GM06990 (cell line): ENCODE measurements around the gene NSD2.
"Not testable (repeated sequence)": the region's sequence is repeated elsewhere in the genome, so short reads cannot be mapped to it uniquely, and the experiment has no call there.

Experiments used
- DNase-seq: peaks from one replicate; pipeline ENCODE4 v3.0.0-alpha.2; 2011; ENCODE audit not compliant: insufficient read length; ENCODE audit errors: extremely low read depth
- H3K27me3 ChIP-seq: replicated peaks from 2 replicates; pipeline ENCODE4 v1.6.0; 2011; ENCODE audit warnings: low read length; ENCODE audit not compliant: control insufficient read depth, insufficient read depth
- H3K36me3 ChIP-seq: 2 replicates; pipeline ENCODE4 v1.5.1; 2011; ENCODE audit warnings: low read length; ENCODE audit not compliant: control insufficient read depth, insufficient read depth
- H3K4me3 ChIP-seq: replicated peaks from 2 replicates; pipeline ENCODE4 v1.5.1; 2011; ENCODE audit warnings: low read depth, mild to moderate bottlenecking, control low read depth, low read length
- TF ChIP-seq, protein P1 (sequence below): IDR thresholded peaks from 2 replicates; pipeline ENCODE4 v1.5.1; 2011; ENCODE audit warnings: low read length, control low read depth, mild to moderate bottlenecking, inconsistent platforms; ENCODE audit not compliant: insufficient read depth, poor library complexity, severe bottlenecking

The NSD2 gene

DNA sequence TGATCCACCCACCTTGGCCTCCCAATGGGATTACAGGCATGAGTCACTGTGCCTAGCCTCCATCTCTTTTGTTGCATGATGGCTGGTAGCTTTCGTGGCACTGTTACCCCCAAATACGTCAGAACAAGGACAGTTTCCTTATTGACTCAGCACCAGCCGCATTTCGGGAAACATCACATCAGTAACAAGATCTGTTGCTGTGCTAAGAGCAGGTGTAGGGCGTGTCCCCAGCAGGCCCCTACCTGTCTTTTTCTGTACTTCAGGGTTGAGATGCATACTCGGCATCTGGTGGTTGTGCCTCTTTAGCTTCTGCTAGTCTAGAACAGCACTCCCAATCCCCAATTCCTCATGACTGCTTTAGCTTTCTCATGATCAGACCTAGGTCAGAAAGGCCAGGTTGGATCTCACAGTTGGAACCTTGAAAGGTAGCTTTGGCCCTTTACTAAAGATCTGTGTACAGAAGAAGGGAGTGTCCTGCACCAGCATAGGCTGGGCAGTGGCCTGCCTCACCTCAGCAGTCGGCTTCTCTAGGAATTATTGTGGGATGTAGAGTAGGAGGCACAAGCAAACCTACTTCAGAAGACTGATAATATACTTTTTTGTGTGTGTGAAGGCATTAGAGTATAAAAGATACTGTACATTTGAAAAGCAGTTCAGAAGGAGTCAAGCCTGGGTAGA, 36.8 kb downstream of the NSD2 start:
- TF ChIP-seq, protein P1, sequence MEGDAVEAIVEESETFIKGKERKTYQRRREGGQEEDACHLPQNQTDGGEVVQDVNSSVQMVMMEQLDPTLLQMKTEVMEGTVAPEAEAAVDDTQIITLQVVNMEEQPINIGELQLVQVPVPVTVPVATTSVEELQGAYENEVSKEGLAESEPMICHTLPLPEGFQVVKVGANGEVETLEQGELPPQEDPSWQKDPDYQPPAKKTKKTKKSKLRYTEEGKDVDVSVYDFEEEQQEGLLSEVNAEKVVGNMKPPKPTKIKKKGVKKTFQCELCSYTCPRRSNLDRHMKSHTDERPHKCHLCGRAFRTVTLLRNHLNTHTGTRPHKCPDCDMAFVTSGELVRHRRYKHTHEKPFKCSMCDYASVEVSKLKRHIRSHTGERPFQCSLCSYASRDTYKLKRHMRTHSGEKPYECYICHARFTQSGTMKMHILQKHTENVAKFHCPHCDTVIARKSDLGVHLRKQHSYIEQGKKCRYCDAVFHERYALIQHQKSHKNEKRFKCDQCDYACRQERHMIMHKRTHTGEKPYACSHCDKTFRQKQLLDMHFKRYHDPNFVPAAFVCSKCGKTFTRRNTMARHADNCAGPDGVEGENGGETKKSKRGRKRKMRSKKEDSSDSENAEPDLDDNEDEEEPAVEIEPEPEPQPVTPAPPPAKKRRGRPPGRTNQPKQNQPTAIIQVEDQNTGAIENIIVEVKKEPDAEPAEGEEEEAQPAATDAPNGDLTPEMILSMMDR = no peak
- H3K27me3 ChIP-seq = no peaks in the 10 kb centered on the region
- no peak for DNase-seq
- peaks cover 18% of the 10 kb centered on the region for H3K36me3 ChIP-seq
- no peak overlapping the region for H3K4me3 ChIP-seq

DNA sequence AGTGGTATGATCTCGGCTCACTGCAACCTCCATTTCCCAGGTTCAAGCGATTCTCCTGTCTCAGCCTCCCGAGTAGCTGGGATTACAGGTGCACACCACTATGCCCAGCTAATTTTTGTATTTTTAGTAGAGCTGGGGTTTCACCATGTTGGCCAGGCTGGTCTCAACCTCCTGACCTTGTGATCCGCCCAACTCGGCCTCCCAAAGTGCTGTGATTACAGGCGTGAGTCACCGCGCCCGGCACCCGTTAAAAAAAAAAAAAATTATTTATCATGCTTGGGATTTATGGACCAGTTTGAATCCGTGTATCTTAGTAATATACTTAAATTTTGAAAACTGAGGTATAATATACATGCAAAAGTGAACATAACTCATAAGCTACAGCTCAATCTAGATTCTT, 38.5 kb downstream of the NSD2 start:
- H3K36me3 ChIP-seq = peaks cover 12% of the 10 kb centered on the region
- H3K27me3 ChIP-seq, H3K4me3 ChIP-seq, DNase-seq: not testable (repeated sequence)

- H3K36me3 ChIP-seq = peaks cover 7% of the 10 kb centered on the region
- DNase-seq = no peak
These were observed 39.5 kb downstream of the NSD2 start for GRCh38 chr4:1910643-1911042.

GRCh38 chr4:1911316-1911715, 40.1 kb downstream of the NSD2 start:
- not testable (repeated sequence) for H3K27me3 ChIP-seq, H3K4me3 ChIP-seq, DNase-seq
- peaks cover 10% of the 10 kb centered on the region for H3K36me3 ChIP-seq

More at GRCh38 chr4:1910643-1911042, 39.5 kb downstream of the NSD2 start:
- TF ChIP-seq, protein P1 = peak; percentile 60
- no peaks in the 10 kb centered on the region for H3K27me3 ChIP-seq
- no peak overlapping the region for H3K4me3 ChIP-seq

DNA sequence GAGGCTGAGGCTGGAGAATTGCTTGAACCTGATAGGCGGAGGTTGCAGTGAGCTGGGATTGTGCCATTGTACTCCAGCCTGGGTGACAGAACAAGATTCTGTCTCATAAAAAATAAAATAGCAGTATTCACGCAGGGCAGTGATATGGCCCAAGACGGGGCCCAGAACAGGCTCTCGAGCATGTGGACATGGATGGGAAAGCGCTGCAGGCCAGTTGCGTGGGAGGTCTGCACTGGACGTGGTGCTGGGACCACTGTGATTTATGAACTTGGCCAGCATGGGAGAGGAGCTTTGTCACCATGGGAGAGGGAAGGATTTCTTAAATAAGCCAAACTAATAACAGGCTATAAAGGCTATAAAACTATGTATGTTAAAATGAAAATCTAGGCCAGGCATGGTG, 51.6 kb downstream of the NSD2 start:
- DNase-seq = no peak
- TF ChIP-seq, protein P1 = no peak
- peaks cover 12% of the 10 kb centered on the region for H3K36me3 ChIP-seq
- H3K27me3 ChIP-seq = no peaks in the 10 kb centered on the region
- no peak overlapping the region for H3K4me3 ChIP-seq

DNA sequence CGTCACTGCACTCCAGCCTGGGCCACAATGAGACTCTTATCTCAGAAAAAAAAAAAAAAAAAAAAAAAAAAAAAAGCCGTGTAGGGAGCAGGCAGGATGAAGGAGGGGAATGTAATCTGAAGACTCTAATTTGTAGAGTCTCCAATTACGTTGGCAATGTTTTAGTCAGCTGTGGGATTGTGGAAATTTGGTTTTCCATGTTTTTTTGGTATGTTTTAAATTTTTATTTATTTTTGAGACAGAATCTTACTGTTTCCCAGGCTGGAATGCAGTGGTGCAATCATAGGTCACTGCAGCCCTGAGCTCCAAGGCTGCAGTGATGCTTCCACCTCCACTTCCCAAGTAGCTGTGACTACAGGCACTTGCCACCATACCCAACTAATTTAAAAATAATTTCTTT, 56.5 kb downstream of the NSD2 start:
- Histone ChIP-seq H3K27me3 (no peaks in the 10 kb centered on the region), H3K36me3 (peaks cover 22% of the 10 kb centered on the region), H3K4me3 (no peak overlapping the region)
- DNase-seq = no peak
- TF ChIP-seq, protein P1 = no peak
